ENCODE data around the gene MTAP.

Gene MTAP

DNA sequence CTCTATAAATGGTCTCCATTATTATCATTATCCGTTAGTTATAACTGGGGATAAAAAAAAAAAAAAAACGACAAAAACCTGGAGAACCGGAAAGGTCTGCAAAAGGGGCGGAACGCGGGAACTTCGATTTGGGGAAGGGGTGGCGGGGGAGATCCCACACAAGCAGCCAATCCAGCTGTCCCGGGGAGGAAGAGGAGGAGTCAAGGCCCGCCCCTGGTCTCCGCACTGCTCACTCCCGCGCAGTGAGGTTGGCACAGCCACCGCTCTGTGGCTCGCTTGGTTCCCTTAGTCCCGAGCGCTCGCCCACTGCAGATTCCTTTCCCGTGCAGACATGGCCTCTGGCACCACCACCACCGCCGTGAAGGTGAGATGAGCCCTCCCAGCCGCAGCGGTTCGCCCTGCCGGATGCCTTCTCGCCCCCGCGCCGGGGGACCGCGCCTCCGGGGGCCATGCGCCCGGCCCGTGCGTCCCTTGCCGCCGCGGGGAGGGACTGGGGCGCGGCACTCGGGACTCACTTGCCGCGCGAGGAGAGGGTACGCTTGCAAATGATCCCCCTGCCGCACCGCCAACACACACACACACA, at the start of gene MTAP:
Gene MTAP, plus strand, starts transcription at position 219 of the 583 bp plus-strand sequence. Its CDS starts 113 bp downstream, at position 332.
- H3K27me3 ChIP-seq (ENCODE audit: insufficient read depth, low read depth, severe bottlenecking), result peaks cover 27% of the 10 kb centered on the region
- no peak for DNase-seq
- peak within 1 kb of the TSS; percentile 8 for H3K4me3 ChIP-seq (ENCODE audit: low read depth, low read length)
- H3K9me3 ChIP-seq (ENCODE audit: severe bottlenecking), result no peaks in the 10 kb centered on the region
- H3K36me3 ChIP-seq, result no peaks in the 10 kb centered on the region
- no peak within 1 kb of the TSS for H3K27ac ChIP-seq
- no peak for TF ChIP-seq CTCF (IDR thresholded peaks at IDR 0.05; ENCODE audit: low read depth, low read length)

DNA sequence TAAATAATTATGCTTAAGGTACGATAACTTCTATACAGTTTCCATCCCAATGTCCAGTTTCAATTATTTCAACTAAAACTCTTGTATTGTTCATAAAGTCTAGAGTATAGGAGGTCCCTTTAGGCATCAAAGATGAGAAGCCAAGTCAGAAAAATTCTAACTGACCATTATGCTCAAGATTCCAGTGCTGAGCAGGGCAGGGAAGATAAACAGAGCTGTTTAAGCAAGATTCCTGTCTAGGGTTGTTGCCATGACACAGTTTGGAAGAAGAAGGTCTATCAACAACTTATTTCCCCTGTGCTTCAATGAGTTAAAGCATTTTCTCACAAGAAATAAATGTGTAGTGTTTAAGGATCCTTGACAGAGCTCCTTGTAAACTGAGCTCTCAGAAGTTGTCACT, 48.9 kb upstream of the MTAP start:
- no peaks in the 10 kb centered on the region for H3K27me3 ChIP-seq (ENCODE audit: insufficient read depth, low read depth, severe bottlenecking)
- no peak for DNase-seq
- no peak for TF ChIP-seq CTCF (IDR thresholded peaks at IDR 0.05; ENCODE audit: low read depth, low read length)
- no peak overlapping the region for H3K4me3 ChIP-seq (ENCODE audit: low read depth, low read length)
- no peaks in the 10 kb centered on the region for H3K36me3 ChIP-seq
- no peaks in the 10 kb centered on the region for H3K9me3 ChIP-seq (ENCODE audit: severe bottlenecking)
- no peak overlapping the region for H3K27ac ChIP-seq

DNA sequence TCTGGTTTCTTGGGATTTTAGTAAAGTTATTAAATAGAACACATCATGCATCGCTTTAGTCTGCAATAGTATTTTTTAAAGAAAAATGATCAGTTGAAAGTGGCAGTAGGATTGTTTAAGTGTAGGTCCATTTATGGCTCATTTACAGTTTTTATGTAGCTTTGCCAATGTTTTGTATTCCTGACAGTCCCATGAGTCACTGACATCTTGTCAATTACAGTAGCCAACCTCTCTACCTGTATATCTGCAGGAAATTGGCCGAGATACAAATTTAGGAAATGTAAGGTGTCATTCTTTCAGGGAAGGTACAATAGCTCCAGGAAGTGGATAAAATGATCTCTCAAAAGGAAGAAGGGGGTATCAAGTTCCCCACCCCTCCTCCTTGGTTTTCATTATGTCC, 47.7 kb upstream of the MTAP start:
- Histone ChIP-seq H3K9me3 (ENCODE audit: severe bottlenecking) (no peaks in the 10 kb centered on the region), H3K27me3 (ENCODE audit: insufficient read depth, low read depth, severe bottlenecking) (no peaks in the 10 kb centered on the region), H3K4me3 (ENCODE audit: low read depth, low read length) (no peak overlapping the region), H3K36me3 (no peaks in the 10 kb centered on the region), H3K27ac (no peak overlapping the region)
- no peak for DNase-seq
- TF ChIP-seq CTCF (IDR thresholded peaks at IDR 0.05; ENCODE audit: low read depth, low read length), result no peak

DNA sequence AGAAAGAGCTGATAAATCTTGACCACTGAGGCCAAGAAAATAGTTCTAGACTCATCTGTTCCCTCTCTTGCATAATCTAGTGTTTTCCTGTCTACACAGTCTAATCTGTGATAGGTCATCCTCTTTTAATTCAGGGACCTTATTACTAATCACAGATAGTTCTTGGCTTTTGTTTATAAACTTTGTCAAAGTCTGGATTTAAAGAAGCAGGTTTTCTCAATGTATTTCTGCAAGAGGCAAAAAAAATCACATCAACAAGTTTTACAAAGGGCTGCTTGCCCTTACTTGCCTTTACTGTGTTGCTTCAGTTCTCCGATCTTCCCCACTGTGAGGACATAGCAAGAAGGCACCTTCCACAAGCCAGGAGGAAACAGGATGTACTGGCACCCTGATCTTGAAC, 43.9 kb upstream of the MTAP start:
- DNase-seq, result no peak
- H3K27ac ChIP-seq, result no peak overlapping the region
- H3K36me3 ChIP-seq, result no peaks in the 10 kb centered on the region
- no peaks in the 10 kb centered on the region for H3K27me3 ChIP-seq (ENCODE audit: insufficient read depth, low read depth, severe bottlenecking)
- no peaks in the 10 kb centered on the region for H3K9me3 ChIP-seq (ENCODE audit: severe bottlenecking)
- no peak overlapping the region for H3K4me3 ChIP-seq (ENCODE audit: low read depth, low read length)
- no peak for TF ChIP-seq CTCF (IDR thresholded peaks at IDR 0.05; ENCODE audit: low read depth, low read length)

GRCh38 chr9:21761309-21761901, 41.0 kb upstream of the MTAP start:
- Histone ChIP-seq H3K4me3 (ENCODE audit: low read depth, low read length) (no peak overlapping the region), H3K36me3 (no peaks in the 10 kb centered on the region), H3K9me3 (ENCODE audit: severe bottlenecking) (no peaks in the 10 kb centered on the region), H3K27ac (no peak overlapping the region), H3K27me3 (ENCODE audit: insufficient read depth, low read depth, severe bottlenecking) (no peaks in the 10 kb centered on the region)
- no peak for TF ChIP-seq CTCF (IDR thresholded peaks at IDR 0.05; ENCODE audit: low read depth, low read length)
- no peak for DNase-seq

- Histone ChIP-seq H3K27ac (no peak overlapping the region), H3K27me3 (ENCODE audit: insufficient read depth, low read depth, severe bottlenecking) (no peaks in the 10 kb centered on the region), H3K4me3 (ENCODE audit: low read depth, low read length) (no peak overlapping the region), H3K9me3 (ENCODE audit: severe bottlenecking) (no peaks in the 10 kb centered on the region), H3K36me3 (no peaks in the 10 kb centered on the region)
- no peak for TF ChIP-seq CTCF (IDR thresholded peaks at IDR 0.05; ENCODE audit: low read depth, low read length)
- DNase-seq, result no peak
Observed at GRCh38 chr9:21762064-21762463, 40.4 kb upstream of the MTAP start.
